NK-92 (cell line): Measurements from ENCODE around the gene CDH20.
"Not testable (repeated sequence)": the region's sequence is repeated elsewhere in the genome, so short reads cannot be mapped to it uniquely, and the experiment has no call there.

Source experiments
- DNase-seq: peaks from one replicate; lab custom pipeline; 2025; ENCODE audit not compliant: unreplicated experiment; lab: John Stamatoyannopoulos, UW

The CDH20 gene

DNA sequence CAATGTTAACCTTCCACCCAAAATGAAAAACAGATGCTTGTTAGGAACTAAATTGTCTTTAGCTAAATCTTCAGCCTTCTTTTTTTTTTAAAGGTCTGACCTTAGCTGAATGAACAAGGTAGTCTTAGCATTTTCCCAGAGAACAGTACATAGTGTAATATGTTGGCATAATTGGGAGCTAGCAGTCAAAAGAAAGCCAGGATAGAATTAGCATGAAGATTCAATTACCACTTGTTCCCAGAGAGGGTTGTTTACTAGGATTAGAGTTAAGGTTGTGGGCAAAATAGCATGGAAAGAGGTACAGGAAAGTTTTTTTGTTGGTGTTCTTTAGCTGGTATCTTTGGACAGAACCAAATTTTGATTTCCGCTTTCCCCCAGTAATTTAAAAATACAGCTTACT is 6.9 kb downstream of the CDH20 start:
- DNase-seq, result no peak

- no peak for DNase-seq
Observed at GRCh38 chr18:61348230-61348629, 15.0 kb downstream of the CDH20 start.

- no peak for DNase-seq
Observed at GRCh38 chr18:61350578-61350977, 17.3 kb downstream of the CDH20 start.

DNA sequence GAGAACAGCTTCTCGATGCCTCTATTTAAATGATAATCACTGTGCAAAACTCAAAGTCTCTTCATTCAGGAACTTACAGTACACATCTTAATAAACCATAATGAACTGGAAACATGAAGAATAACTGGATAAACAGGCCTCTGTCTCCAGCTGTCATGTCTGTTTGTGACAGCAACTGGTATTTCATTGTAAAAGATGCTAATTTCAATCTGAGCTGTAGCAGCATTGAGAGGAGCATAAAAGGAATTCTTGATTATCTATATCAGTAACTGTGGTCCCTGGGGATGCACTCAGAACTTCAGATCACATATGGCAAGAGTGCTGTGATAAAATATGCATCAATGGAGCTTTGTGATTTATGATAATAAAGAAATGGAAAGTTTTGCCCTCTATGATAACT is 18.8 kb downstream of the CDH20 start:
- DNase-seq, result no peak

DNA sequence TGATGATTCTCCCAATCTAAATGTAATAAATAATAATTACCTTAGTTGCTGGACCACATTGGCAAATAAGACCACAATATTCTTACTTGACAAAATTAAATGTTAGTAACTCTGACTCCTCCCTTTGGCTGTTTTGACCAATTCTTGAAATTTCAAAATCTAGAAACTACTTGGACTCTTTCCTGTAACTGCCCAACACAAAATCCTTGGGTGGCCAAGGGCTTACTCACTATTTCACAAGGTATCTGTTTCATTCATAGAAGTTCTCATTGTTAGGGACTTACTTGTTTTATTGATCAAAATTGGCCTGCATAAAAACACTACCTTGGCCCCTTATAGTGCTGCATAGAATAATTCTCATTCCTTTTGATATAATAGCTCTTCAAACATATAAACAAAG is 19.4 kb downstream of the CDH20 start:
- no peak for DNase-seq

- DNase-seq, result no peak
Observed at GRCh38 chr18:61360404-61361383, 27.5 kb downstream of the CDH20 start.

- no peak for DNase-seq
Observed at GRCh38 chr18:61362511-61362910, 29.3 kb downstream of the CDH20 start.

DNA sequence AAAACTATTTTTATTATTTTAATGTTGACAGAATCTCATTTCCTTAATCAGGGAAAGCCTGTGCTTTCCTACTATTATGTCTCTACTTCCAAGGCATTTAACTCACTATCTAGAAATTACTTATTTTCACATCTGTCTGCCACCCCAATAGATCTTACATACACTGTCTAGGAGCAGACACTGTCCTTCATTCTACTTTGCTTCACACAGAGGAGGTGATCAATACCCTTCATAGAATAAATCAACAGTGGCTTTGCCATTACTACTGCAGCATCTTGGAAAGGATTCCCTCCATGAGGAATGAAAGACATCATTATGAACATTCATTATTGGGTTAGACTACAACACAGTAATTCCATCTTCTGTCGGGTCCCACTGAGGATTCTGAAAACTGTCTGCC is 31.7 kb downstream of the CDH20 start:
- no peak for DNase-seq

- DNase-seq, result no peak
Observed at GRCh38 chr18:61368001-61368400, 34.8 kb downstream of the CDH20 start.

GRCh38 chr18:61369671-61370070 is 36.4 kb downstream of the CDH20 start:
- DNase-seq, result not testable (repeated sequence)

GRCh38 chr18:61371111-61371510 is 37.9 kb downstream of the CDH20 start:
- DNase-seq, result no peak

DNA sequence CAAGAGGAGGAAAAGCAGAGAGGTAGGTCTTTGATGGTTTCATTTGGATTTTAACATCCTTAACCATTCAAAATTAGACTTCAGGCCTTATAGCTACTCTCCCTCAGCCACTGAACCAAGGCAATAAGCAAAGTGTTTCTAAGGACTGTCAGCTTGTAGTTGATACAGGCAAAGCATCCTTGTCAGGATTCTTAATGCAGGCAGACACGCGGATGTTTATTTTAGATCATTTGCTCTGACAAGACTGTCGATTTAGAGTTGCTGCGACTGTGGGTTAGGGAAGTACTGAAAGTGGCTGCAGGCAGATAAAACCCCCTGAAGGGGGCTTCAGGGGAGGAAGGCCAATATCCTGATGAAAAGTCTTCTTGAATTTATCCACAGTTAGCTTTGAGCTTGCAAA is 46.6 kb downstream of the CDH20 start:
- DNase-seq, result no peak

DNA sequence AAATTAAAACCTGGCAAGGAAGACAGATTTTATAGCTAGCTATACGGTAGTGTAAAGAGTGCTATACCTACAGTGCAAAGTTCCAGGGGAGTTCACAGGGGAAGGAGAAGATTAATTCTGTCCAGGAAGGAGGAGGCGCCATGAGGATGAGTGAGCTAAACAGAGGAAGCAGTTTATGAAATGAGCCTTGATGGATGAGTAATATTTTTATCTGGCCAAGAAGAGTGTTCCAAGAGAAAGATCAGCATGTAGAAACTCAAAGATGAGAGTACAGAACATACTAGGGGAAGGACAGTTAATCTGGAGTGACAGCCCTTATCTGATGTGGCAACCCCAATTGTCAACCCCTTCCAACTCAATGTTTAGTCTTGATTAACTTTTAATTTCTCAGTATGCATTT is 54.8 kb downstream of the CDH20 start:
- no peak for DNase-seq

DNA sequence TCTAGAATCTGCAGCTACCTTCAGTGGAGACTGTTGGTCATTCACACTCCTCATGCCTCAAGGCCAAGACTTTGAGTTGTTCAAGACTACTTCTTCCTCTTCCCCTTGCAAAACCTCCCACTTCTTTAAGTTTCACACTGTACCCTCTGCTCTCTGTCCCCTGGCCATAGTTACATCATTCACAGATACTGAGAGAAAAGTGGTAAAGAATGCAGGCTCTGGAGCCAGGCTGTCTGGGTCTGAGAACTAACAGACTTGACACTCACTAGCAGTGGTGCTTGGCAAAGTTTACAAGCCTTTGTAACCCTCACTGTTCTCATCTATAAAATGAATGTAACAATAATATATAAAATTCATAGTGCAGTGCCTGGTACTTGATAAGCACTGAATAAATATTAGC is 61.8 kb downstream of the CDH20 start:
- DNase-seq, result no peak

- no peak for DNase-seq
Observed at GRCh38 chr18:61397222-61397621, 64.0 kb downstream of the CDH20 start.

DNA sequence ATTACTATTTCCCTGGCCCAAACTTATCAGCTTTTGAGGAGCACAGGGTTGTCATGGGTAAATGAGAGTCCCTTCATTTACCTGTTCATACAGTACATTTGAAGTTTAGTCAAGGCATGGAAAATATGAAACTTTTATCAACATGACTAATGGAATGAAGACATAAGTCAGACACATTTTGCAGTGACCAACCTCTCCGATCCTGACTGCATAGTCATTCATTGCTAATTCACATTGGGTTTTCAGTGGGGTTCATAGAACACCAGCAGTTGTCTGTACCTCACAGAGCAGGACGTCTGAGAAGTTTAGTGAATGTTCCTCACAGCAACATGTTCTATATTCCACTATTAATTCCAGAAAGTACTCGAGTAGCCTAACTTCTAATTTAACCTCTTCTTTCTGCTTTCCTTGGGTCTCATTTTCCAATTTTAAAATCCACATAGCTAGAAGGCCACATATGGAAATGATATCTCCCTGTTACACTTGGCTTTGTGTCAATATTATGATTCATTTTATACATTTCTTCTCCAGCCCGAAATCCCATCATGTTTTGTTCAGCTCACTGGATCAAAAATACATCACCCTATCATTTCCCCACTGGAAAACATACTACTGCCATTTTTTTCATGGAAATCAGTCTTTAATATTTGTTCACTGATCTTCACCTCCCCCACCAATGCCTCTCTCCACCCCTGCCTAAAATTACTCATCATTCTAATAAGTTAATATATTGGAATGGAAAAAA is 65.9 kb downstream of the CDH20 start:
- no peak for DNase-seq

DNA sequence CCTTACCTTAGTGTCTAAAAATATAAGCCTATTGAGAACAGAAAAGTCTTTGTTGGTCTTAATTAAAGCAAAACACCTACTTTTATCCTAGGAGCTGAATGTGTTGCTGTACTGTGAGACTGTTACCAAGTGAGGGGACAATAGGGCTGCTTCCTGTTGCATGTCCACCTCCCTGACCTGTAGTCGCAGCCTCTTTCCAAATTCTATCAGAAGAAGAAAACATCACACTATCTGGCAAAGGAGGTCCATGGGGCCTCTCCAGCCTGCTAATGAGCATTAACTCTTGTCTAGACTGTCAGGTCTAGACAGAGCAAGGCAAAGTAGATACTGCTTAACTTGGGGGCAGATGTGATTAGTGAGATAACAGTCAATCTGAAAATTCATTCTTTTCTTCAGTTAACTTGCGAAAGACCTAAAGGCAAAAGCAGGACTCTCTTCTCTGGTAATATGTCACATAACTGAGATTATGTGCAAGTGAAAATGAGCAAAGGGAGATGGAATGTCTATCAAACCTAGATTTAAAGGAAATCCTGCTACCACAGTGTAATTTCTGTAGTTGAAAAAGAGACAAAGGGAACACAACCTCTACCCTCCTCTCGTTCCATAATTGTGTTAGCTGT is 66.9 kb downstream of the CDH20 start:
- DNase-seq, result no peak

- no peak for DNase-seq
Observed at GRCh38 chr18:61400716-61401115, 67.5 kb downstream of the CDH20 start.

GRCh38 chr18:61402726-61403125 is 69.5 kb downstream of the CDH20 start:
- no peak for DNase-seq

DNA sequence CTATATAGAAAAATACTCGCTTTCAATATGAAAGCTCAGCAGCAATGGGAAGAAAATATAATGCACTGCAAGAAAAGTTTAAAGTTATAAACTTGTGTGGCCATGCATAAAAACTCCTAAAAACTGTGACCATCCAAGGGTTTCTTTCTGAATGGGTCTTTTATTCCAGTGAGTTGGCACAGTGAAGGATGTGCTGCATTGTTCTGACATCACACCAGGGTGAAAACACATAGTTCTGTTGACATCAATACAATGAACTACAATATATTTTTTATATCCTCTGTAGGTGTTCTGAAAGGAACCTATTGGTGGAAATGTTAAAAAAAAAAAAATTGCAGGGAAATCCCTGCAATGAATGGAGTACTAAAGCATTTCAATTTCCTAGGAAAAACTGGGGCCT is 80.2 kb downstream of the CDH20 start:
- no peak for DNase-seq

DNA sequence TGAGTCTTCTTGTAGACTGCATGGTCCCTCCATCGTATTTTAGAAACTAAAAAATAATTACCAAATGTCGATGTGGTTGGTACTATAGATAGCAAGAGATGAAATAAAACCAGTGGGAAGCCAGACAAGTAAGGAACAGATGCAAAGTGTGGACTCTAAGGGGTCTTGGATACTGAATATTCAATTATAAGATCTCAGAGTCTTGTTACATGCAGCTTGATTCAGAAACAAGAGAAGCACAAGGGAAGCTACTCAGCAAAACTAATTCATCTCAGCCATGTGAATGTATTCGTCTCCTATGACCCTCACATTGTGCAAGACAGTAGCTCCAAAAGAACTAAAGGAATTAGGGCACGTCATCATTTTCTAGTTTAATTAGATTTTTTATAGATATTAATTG is 80.9 kb downstream of the CDH20 start:
- DNase-seq, result no peak

DNA sequence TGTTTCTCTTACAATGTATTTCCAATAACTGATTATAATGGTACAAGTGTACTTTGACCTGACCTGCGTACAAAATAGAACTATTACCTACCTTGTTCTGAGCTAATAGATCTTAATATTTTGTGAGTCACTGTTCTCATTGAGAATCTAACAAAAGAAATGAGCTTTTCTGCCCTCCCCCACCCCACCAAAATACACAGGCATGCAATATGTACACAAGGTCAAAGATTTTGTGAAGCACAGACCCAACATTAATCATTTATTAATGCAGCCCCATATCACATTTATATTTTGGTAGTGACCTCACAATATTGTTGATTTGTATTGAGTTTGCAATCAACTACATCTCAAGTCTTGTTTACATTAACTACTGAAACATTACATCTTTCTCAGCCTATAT is 86.5 kb downstream of the CDH20 start:
- no peak for DNase-seq
